HL-60 (cell line): ENCODE measurements around the gene AKT1.

Experiments used
- CTCF ChIP-seq: IDR thresholded peaks from one replicate; pipeline ENCODE4 v1.5.1; 2011; ENCODE audit warnings: low read length, control low read depth, inconsistent platforms; ENCODE audit not compliant: insufficient read depth
- POLR2AphosphoS5 ChIP-seq: IDR thresholded peaks from 2 replicates; pipeline ENCODE4 v1.6.1; 2012; ENCODE audit warnings: low read depth
- REST ChIP-seq: IDR thresholded peaks from 2 replicates; pipeline ENCODE4 v1.6.1; 2012; ENCODE audit warnings: low read depth; ENCODE audit not compliant: insufficient replicate concordance
- SPI1 ChIP-seq: IDR thresholded peaks from 2 replicates; pipeline ENCODE4 v1.6.1; 2012; ENCODE audit warnings: low read depth, mild to moderate bottlenecking, borderline replicate concordance

- TF ChIP-seq REST (no peak), CTCF (no peak), SPI1 (no peak), POLR2AphosphoS5 (no peak)
These were observed 2.4 kb downstream of the AKT1 start for GRCh38 chr14:104792945-104793702.
